GM12878 (cell line): ENCODE data around the gene TLR10. TPM values are rescaled to one million over a fixed set of nuclear protein-coding genes. Genes with fewer than 3 reads are reported as not detected.

Source experiments
- BACH1 ChIP-seq: fragments of 450-650 bp; IDR thresholded peaks from 2 replicates; pipeline ENCODE4 v1.6.1; 2017; ENCODE audit warnings: mild to moderate bottlenecking, borderline replicate concordance
- CBX3 ChIP-seq: fragments of 200-600 bp; sonication (generic); IDR thresholded peaks from 2 replicates; pipeline ENCODE4 v1.6.1; 2016; ENCODE audit warnings: low read depth, borderline replicate concordance
- CEBPB ChIP-seq, 2 experiments: fragments of 150-350 bp in 1 of 2; IDR thresholded peaks; 2 replicates each; pipeline ENCODE4 v1.6.1; 2012 to 2014; ENCODE audit warnings: low read depth in 2 of 2, low read length in 2 of 2, borderline replicate concordance in 1 of 2, inconsistent platforms in 1 of 2
- ETV6 ChIP-seq, 2 experiments: fragments of 450-650 bp in 1 of 2; IDR thresholded peaks in 1 of 2; conservative IDR thresholded peaks in 1 of 2; 2 replicates each; pipeline ENCODE4 v1.6.1; 2014; ENCODE audit warnings: antibody characterized with exemption in 1 of 2, borderline replicate concordance in 1 of 2, low read depth in 1 of 2, mild to moderate bottlenecking in 1 of 2, moderate library complexity in 1 of 2
- FOXM1 ChIP-seq: IDR thresholded peaks from 2 replicates; pipeline ENCODE4 v1.6.1; 2012; ENCODE audit warnings: low read depth, mild to moderate bottlenecking, inconsistent platforms, low read length, moderate library complexity
- LARP7 ChIP-seq: fragments of 450-650 bp; IDR thresholded peaks from 2 replicates; pipeline ENCODE4 v1.6.1; 2017; ENCODE audit warnings: mild to moderate bottlenecking
- NFXL1 ChIP-seq: fragments of 450-650 bp; IDR thresholded peaks from 2 replicates; pipeline ENCODE4 v1.6.1; 2017; ENCODE audit warnings: antibody characterized with exemption, mild to moderate bottlenecking, borderline replicate concordance
- SMAD1 ChIP-seq: fragments of 450-650 bp; IDR thresholded peaks from 2 replicates; pipeline ENCODE4 v1.6.1; 2018; ENCODE audit warnings: mild to moderate bottlenecking, low read depth; ENCODE audit not compliant: partially characterized antibody
- SMAD5 ChIP-seq: IDR thresholded peaks from 2 replicates; pipeline ENCODE4 v1.6.1; 2016; ENCODE audit warnings: antibody characterized with exemption, low read depth
- SMC3 ChIP-seq: IDR thresholded peaks from 2 replicates; pipeline ENCODE4 v1.6.1; 2011; ENCODE audit warnings: low read length, improper control_type of control experiment, borderline replicate concordance
- TARDBP ChIP-seq: IDR thresholded peaks from 2 replicates; pipeline ENCODE4 v1.6.1; 2016; ENCODE audit warnings: borderline replicate concordance
- WRNIP1 ChIP-seq: IDR thresholded peaks from 2 replicates; pipeline ENCODE4 v1.6.1; 2011; ENCODE audit warnings: low read depth, low read length, improper control_type of control experiment, borderline replicate concordance
- polyA plus RNA-seq, 11 experiments: library from polyadenylated mRNA; depleted of rRNA in 4 of 11; unstranded in 6 of 11; stranded (reverse) in 5 of 11; fragments of >200 nt; fragmentation: Nextera tagmentation in 4 of 11; fragmentation: Illumina TruSeq in 1 of 11; extraction: Ambion mirVana in 4 of 11; extraction: Trizol in 1 of 11; gene quantifications; 1 replicate in 1 of 11; 2 replicates in 10 of 11; pipeline versions ENCODE4 v1.2.1 to v1.2.3, GENCODE V29; 2011 to 2016; ENCODE audit warnings: inconsistent platforms in 2 of 11, missing spikeins in 2 of 11, low read depth in 1 of 11
- total RNA-seq, 4 experiments: library from RNA; depleted of rRNA in 3 of 4; stranded (reverse); fragments of >200 nt in 3 of 4; fragmentation: Illumina TruSeq in 1 of 4; extraction: Trizol in 1 of 4; gene quantifications; 2 replicates each; pipeline versions ENCODE4 v1.2.1 to v1.2.3, GENCODE V29; 2013 to 2021
- TF ChIP-seq, protein P1 (sequence below): fragments of 450-650 bp; IDR thresholded peaks from 2 replicates; pipeline ENCODE4 v1.6.1; 2017; ENCODE audit warnings: mild to moderate bottlenecking, low read depth, inconsistent platforms; ENCODE audit not compliant: poor library complexity, severe bottlenecking
- TF ChIP-seq, protein P2 (sequence below): IDR thresholded peaks from 2 replicates; pipeline ENCODE4 v1.6.1; 2012; ENCODE audit warnings: low read length, inconsistent platforms
- TF ChIP-seq, protein P3 (sequence below): fragments of 150-350 bp; IDR thresholded peaks from 2 replicates; pipeline ENCODE4 v1.6.1; 2016; ENCODE audit warnings: low read depth, low read length
- TF ChIP-seq, protein P4 (sequence below): fragments of 450-650 bp; IDR thresholded peaks from 2 replicates; pipeline ENCODE4 v1.6.1; 2016; ENCODE audit warnings: mild to moderate bottlenecking
- TF ChIP-seq, protein P5 (sequence below): fragments of 450-650 bp; IDR thresholded peaks from 2 replicates; pipeline ENCODE4 v1.6.1; 2017; ENCODE audit warnings: antibody characterized with exemption, mild to moderate bottlenecking, moderate library complexity

Gene TLR10
- total and polyA plus RNA-seq, 10 of the 15 experiments (the other 5 are each of a cell fraction or from before 2014, with no cell fraction given) = 31.5 to 149 (median 64.9) TPM

DNA sequence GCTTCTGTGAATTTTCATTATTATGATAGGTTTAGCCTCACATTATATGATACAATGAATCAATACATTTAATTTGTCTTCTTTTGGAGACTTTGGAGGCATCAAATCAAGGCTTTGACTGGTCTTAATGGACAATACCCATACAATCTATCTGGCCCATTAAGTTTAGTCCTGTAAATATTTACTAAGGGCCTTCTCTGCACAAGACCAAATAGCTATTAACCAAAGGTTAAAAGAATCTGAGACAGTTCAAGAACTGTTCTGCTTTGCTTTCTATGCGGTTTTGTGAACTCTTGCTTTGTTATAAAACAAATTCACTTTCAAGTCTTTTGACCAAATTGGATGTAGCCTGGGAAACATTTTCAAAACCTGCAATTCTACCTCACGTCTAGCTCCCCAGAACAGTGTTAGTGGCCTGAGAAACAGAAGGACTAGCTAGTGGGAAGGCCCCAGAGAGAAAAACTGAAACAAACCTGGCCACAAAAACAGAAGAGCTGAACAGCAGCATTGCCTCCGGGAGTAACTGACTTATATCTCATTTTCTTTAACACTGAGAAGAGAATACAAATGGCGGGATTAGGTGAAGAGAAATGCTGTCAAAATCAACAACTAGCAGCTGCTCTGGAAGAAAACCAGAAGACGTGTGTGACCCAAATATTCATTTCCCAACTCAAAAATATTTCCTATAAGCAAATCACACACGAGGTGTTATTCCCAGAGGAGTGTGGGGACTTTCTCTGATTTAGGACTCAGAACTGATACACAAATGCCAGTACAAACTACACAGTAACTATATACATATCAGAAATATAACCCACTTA, 21.3 kb upstream of the TLR10 start (continued):
- TF ChIP-seq CEBPB (IDR thresholded peaks at IDR 0.05; ENCODE audit: borderline replicate concordance in 1 of 2, low read depth in 2 of 2, low read length in 2 of 2) (peak in 1 of 2 experiments; percentile 85; a peak in 1 of 4 replicates), LARP7 (no peak), FOXM1 (peak; percentile 96), ETV6 (conservative IDR thresholded peaks at IDR 0.05 in 1 of 2, IDR thresholded peaks at IDR 0.05 in 1 of 2; ENCODE audit: borderline replicate concordance in 1 of 2, low read depth in 1 of 2) (peak in 1 of 2 experiments; percentile 73; a peak in 1 of 4 replicates), SMC3 (peak; percentile 27; the same call in 1 of the 2 replicates), TARDBP (no peak), CBX3 (no peak), SMAD5 (peak; percentile 22; the same call in 1 of the 2 replicates), NFXL1 (no peak), WRNIP1 (no peak), BACH1 (peak; percentile 8; the same call in 1 of the 2 replicates), SMAD1 (peak; percentile 98)
- TF ChIP-seq, protein P1, sequence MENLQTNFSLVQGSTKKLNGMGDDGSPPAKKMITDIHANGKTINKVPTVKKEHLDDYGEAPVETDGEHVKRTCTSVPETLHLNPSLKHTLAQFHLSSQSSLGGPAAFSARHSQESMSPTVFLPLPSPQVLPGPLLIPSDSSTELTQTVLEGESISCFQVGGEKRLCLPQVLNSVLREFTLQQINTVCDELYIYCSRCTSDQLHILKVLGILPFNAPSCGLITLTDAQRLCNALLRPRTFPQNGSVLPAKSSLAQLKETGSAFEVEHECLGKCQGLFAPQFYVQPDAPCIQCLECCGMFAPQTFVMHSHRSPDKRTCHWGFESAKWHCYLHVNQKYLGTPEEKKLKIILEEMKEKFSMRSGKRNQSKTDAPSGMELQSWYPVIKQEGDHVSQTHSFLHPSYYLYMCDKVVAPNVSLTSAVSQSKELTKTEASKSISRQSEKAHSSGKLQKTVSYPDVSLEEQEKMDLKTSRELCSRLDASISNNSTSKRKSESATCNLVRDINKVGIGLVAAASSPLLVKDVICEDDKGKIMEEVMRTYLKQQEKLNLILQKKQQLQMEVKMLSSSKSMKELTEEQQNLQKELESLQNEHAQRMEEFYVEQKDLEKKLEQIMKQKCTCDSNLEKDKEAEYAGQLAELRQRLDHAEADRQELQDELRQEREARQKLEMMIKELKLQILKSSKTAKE = peak; percentile 98
- TF ChIP-seq, protein P2, sequence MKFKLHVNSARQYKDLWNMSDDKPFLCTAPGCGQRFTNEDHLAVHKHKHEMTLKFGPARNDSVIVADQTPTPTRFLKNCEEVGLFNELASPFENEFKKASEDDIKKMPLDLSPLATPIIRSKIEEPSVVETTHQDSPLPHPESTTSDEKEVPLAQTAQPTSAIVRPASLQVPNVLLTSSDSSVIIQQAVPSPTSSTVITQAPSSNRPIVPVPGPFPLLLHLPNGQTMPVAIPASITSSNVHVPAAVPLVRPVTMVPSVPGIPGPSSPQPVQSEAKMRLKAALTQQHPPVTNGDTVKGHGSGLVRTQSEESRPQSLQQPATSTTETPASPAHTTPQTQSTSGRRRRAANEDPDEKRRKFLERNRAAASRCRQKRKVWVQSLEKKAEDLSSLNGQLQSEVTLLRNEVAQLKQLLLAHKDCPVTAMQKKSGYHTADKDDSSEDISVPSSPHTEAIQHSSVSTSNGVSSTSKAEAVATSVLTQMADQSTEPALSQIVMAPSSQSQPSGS = peak; percentile 99
- TF ChIP-seq, protein P3, sequence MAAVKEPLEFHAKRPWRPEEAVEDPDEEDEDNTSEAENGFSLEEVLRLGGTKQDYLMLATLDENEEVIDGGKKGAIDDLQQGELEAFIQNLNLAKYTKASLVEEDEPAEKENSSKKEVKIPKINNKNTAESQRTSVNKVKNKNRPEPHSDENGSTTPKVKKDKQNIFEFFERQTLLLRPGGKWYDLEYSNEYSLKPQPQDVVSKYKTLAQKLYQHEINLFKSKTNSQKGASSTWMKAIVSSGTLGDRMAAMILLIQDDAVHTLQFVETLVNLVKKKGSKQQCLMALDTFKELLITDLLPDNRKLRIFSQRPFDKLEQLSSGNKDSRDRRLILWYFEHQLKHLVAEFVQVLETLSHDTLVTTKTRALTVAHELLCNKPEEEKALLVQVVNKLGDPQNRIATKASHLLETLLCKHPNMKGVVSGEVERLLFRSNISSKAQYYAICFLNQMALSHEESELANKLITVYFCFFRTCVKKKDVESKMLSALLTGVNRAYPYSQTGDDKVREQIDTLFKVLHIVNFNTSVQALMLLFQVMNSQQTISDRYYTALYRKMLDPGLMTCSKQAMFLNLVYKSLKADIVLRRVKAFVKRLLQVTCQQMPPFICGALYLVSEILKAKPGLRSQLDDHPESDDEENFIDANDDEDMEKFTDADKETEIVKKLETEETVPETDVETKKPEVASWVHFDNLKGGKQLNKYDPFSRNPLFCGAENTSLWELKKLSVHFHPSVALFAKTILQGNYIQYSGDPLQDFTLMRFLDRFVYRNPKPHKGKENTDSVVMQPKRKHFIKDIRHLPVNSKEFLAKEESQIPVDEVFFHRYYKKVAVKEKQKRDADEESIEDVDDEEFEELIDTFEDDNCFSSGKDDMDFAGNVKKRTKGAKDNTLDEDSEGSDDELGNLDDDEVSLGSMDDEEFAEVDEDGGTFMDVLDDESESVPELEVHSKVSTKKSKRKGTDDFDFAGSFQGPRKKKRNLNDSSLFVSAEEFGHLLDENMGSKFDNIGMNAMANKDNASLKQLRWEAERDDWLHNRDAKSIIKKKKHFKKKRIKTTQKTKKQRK = no peak
- TF ChIP-seq, protein P4, sequence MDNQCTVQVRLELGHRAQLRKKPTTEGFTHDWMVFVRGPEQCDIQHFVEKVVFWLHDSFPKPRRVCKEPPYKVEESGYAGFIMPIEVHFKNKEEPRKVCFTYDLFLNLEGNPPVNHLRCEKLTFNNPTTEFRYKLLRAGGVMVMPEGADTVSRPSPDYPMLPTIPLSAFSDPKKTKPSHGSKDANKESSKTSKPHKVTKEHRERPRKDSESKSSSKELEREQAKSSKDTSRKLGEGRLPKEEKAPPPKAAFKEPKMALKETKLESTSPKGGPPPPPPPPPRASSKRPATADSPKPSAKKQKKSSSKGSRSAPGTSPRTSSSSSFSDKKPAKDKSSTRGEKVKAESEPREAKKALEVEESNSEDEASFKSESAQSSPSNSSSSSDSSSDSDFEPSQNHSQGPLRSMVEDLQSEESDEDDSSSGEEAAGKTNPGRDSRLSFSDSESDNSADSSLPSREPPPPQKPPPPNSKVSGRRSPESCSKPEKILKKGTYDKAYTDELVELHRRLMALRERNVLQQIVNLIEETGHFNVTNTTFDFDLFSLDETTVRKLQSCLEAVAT = peak; percentile 79
- TF ChIP-seq, protein P5, sequence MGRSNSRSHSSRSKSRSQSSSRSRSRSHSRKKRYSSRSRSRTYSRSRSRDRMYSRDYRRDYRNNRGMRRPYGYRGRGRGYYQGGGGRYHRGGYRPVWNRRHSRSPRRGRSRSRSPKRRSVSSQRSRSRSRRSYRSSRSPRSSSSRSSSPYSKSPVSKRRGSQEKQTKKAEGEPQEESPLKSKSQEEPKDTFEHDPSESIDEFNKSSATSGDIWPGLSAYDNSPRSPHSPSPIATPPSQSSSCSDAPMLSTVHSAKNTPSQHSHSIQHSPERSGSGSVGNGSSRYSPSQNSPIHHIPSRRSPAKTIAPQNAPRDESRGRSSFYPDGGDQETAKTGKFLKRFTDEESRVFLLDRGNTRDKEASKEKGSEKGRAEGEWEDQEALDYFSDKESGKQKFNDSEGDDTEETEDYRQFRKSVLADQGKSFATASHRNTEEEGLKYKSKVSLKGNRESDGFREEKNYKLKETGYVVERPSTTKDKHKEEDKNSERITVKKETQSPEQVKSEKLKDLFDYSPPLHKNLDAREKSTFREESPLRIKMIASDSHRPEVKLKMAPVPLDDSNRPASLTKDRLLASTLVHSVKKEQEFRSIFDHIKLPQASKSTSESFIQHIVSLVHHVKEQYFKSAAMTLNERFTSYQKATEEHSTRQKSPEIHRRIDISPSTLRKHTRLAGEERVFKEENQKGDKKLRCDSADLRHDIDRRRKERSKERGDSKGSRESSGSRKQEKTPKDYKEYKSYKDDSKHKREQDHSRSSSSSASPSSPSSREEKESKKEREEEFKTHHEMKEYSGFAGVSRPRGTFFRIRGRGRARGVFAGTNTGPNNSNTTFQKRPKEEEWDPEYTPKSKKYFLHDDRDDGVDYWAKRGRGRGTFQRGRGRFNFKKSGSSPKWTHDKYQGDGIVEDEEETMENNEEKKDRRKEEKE = no peak
